Parathyroid adenoma (tissue), 2 donors: ENCODE results near the gene MYO9B.

Source experiments
- H2AFZ ChIP-seq: fragments of 300-600 bp; sonication (generic); one replicate; pipeline ENCODE4 v1.7.0; 2017; ENCODE audit warnings: antibody characterized with exemption, mild to moderate bottlenecking
- H3K27ac ChIP-seq: fragments of 300-600 bp; sonication (generic); one replicate; pipeline ENCODE4 v1.7.0; 2017
- H3K27me3 ChIP-seq: fragments of 300-600 bp; sonication (generic); one replicate; pipeline ENCODE4 v1.7.0; 2017; ENCODE audit warnings: low read length; ENCODE audit not compliant: control insufficient read depth, insufficient read depth
- H3K36me3 ChIP-seq: fragments of 300-600 bp; sonication (generic); one replicate; pipeline ENCODE4 v1.7.0; 2017; ENCODE audit warnings: low read length; ENCODE audit not compliant: control insufficient read depth, insufficient read depth
- H3K4me1 ChIP-seq: fragments of 300-600 bp; sonication (generic); one replicate; pipeline ENCODE4 v1.7.0; 2017; ENCODE audit warnings: control low read depth
- H3K4me2 ChIP-seq: fragments of 300-600 bp; sonication (generic); one replicate; pipeline ENCODE4 v1.7.0; 2017; ENCODE audit warnings: low read length
- H3K4me3 ChIP-seq: fragments of 300-600 bp; sonication (generic); one replicate; pipeline ENCODE4 v1.7.0; 2017; ENCODE audit warnings: low read depth, low read length
- H3K79me2 ChIP-seq: fragments of 300-600 bp; sonication (generic); one replicate; pipeline ENCODE4 v1.7.0; 2017; ENCODE audit warnings: control low read depth
- H3K9ac ChIP-seq: fragments of 300-600 bp; sonication (generic); one replicate; pipeline ENCODE4 v1.7.0; 2017; ENCODE audit warnings: mild to moderate bottlenecking
- H3K9me3 ChIP-seq: fragments of 300-600 bp; sonication (generic); one replicate; pipeline ENCODE4 v1.7.0; 2017; ENCODE audit warnings: low read length; ENCODE audit not compliant: control insufficient read depth
- TF ChIP-seq, protein P1 (sequence below): fragments of 300-600 bp; sonication (generic); IDR thresholded peaks from one replicate; pipeline ENCODE4 v1.7.0; 2017; ENCODE audit warnings: antibody characterized with exemption, mild to moderate bottlenecking
- donor health status: primary hyperparathyroidism.

MYO9B gene

GRCh38 chr19:17078920-17079709, 3.5 kb downstream of the MYO9B start:
- Histone ChIP-seq H3K4me3 (no peak overlapping the region), H3K27ac (no peak overlapping the region), H3K9me3 (no peaks in the 10 kb centered on the region), H2AFZ (no peak overlapping the region), H3K27me3 (no peaks in the 10 kb centered on the region), H3K4me2 (no peak overlapping the region), H3K9ac (no peak overlapping the region), H3K36me3 (no peaks in the 10 kb centered on the region), H3K79me2 (peaks cover 28% of the 10 kb centered on the region), H3K4me1 (peaks cover 3% of the 10 kb centered on the region)
- TF ChIP-seq, protein P1, sequence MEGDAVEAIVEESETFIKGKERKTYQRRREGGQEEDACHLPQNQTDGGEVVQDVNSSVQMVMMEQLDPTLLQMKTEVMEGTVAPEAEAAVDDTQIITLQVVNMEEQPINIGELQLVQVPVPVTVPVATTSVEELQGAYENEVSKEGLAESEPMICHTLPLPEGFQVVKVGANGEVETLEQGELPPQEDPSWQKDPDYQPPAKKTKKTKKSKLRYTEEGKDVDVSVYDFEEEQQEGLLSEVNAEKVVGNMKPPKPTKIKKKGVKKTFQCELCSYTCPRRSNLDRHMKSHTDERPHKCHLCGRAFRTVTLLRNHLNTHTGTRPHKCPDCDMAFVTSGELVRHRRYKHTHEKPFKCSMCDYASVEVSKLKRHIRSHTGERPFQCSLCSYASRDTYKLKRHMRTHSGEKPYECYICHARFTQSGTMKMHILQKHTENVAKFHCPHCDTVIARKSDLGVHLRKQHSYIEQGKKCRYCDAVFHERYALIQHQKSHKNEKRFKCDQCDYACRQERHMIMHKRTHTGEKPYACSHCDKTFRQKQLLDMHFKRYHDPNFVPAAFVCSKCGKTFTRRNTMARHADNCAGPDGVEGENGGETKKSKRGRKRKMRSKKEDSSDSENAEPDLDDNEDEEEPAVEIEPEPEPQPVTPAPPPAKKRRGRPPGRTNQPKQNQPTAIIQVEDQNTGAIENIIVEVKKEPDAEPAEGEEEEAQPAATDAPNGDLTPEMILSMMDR = no peak

DNA sequence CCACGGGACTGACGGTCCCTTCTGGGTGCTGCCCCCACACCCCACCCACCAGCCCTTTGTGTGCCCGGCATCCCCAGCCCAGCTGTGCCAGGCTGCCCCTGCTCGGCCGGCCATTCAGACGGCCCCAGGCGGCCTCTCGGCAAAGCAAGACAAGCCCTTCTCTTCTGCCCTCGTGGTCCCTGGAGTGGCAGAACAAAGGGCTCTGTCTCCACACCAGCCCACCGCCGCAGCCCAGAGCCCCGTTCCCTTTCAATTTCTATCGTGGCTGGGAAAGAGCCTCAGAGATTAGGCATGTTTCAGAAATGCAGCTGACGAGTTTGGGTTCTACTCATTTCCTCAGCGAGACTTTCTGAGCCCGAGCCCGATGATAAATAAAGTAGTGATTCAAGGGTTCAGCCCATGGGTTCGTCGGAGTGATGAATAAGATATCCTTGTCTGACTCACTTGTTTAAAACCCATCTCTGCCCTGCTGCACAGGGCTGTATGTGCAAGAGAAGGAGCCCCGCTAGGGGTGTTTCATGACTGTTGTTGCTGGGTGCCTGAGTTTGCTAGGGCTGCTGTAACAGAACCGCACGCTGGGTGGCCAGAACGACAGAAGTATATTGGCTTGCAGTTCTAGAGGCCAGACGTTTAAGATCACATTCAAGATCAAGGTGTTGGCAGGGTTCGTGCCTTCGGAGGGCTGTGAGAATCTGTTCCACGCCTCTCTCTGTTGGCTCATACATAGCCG, 4.3 kb downstream of the MYO9B start:
- no peak overlapping the region for H3K4me3 ChIP-seq
- no peak overlapping the region for H3K4me2 ChIP-seq
- no peaks in the 10 kb centered on the region for H3K27me3 ChIP-seq
- H3K4me1 ChIP-seq = no peaks in the 10 kb centered on the region
- no peak overlapping the region for H3K9ac ChIP-seq
- no peak overlapping the region for H2AFZ ChIP-seq
- H3K79me2 ChIP-seq = peaks cover 26% of the 10 kb centered on the region
- TF ChIP-seq, protein P1 = no peak
- H3K9me3 ChIP-seq = no peaks in the 10 kb centered on the region
- H3K27ac ChIP-seq = no peak overlapping the region
- H3K36me3 ChIP-seq = no peaks in the 10 kb centered on the region

- TF ChIP-seq, protein P1 = no peak
- no peak overlapping the region for H2AFZ ChIP-seq
- H3K79me2 ChIP-seq = peaks cover 29% of the 10 kb centered on the region
- no peaks in the 10 kb centered on the region for H3K9me3 ChIP-seq
- H3K27me3 ChIP-seq = no peaks in the 10 kb centered on the region
- H3K4me2 ChIP-seq = no peak overlapping the region
- no peaks in the 10 kb centered on the region for H3K36me3 ChIP-seq
- H3K9ac ChIP-seq = no peak overlapping the region
- H3K27ac ChIP-seq = no peak overlapping the region
- no peaks in the 10 kb centered on the region for H3K4me1 ChIP-seq
- no peak overlapping the region for H3K4me3 ChIP-seq
These were observed 4.8 kb downstream of the MYO9B start for GRCh38 chr19:17080440-17080801.

DNA sequence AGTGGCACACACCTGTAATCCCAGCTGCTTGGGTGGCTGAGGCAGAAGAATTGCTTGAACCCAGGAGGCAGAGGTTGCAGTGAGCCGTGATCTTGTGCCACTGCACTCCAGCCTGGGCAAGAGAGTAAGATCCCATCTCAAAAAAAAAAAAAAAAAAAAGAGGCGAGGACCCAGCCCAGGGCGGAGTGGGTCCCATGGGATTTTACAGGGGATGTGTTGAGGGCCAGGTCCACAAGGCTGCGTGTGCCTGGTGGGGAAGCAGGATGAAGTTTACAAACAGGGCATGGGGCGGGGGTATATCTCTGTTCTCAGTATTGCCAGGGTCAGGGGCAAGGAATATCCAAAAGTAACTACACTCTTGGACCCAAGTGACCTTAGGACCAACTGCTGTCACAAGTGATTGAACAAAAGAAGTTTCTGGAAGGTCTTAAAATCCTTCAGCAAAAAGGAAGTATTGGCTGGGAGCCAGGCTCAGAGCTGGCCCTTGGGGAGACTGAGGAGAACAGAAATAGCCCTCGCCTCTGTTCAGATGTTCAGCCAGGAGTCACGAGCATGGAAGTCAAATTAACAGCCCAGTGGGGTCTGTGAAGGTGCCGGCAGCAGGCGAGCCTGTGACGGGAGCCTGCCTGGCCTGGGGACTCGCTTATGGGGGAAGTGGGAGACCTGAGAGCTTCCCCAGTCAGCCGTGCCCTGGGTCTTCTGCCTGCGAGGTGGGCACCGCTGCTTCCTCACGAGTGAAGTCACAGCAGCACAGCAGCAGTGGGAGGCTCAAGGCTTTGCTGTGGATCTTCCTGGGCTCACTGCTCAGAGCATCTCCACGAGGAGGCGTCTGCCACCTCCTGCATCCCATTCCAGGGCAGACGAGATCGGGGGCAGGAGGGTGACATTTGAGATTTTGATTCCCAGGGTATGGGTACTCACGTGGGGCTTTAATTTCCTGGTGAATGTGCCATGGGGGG, 6.4 kb downstream of the MYO9B start:
- Histone ChIP-seq H3K4me2 (no peak overlapping the region), H3K4me3 (no peak overlapping the region), H3K36me3 (no peaks in the 10 kb centered on the region), H3K27ac (no peak overlapping the region), H2AFZ (no peak overlapping the region), H3K9me3 (no peaks in the 10 kb centered on the region), H3K27me3 (no peaks in the 10 kb centered on the region), H3K9ac (no peak overlapping the region), H3K4me1 (no peaks in the 10 kb centered on the region), H3K79me2 (peaks cover 36% of the 10 kb centered on the region)
- TF ChIP-seq, protein P1 = no peak
